Tibial artery (tissue), 4 donors: Measurements from ENCODE around the gene GLP1R.
A peak's percentile ranks its signal among the peaks of the same experiment; 100 is the strongest.

Experiments
- DNase-seq, 2 donors: peaks; one replicate each; pipeline ENCODE4 v3.0.0-alpha.2; 2019
- H3K27ac ChIP-seq, 2 donors: fragments of 200-600 bp; sonication (generic) in 1 of 2; 1 replicate in 1 of 2; 2 replicates in 1 of 2; pipeline ENCODE4 v1.5.1; 2018 to 2019; ENCODE audit warnings: mild to moderate bottlenecking in 1 of 2
- H3K27me3 ChIP-seq, 2 donors: fragments of 200-600 bp; sonication (generic) in 1 of 2; one replicate each; pipeline versions ENCODE4 v1.5.1 to v1.6.0; 2016 to 2019
- H3K36me3 ChIP-seq, 3 donors: fragments of 200-600 bp; sonication (generic) in 2 of 3; one replicate each; pipeline ENCODE4 v1.5.1; 2016 to 2019; ENCODE audit warnings: mild to moderate bottlenecking in 2 of 3
- H3K4me1 ChIP-seq, 4 donors: fragments of 200-600 bp; sonication (generic) in 2 of 4; 1 replicate in 3 of 4; 2 replicates in 1 of 4; pipeline ENCODE4 v1.5.1; 2016 to 2019
- H3K4me3 ChIP-seq, 2 donors: fragments of 200-600 bp; sonication (generic) in 1 of 2; 1 replicate in 1 of 2; 2 replicates in 1 of 2; pipeline ENCODE4 v1.5.1; 2018 to 2019; ENCODE audit warnings: mild to moderate bottlenecking in 2 of 2
- H3K9me3 ChIP-seq, 3 donors: fragments of 200-600 bp; sonication (generic) in 1 of 3; one replicate each; pipeline ENCODE4 v1.5.1; 2016 to 2019
- intact Hi-C: fragments of 100-400 bp; cut with DNase I; formaldehyde crosslinking; loops from one replicate; pipeline ENCODE4 v1.15.0; 2023; ENCODE audit warnings: low total_unique reads
- TF ChIP-seq, protein P1 (sequence below), 2 experiments: fragments of 200-600 bp in 1 of 2; fragments of 450-650 bp in 1 of 2; IDR thresholded peaks; one replicate each; pipeline ENCODE4 v1.5.1; 2017 to 2019; ENCODE audit warnings: antibody characterized with exemption in 2 of 2, mild to moderate bottlenecking in 1 of 2, moderate library complexity in 1 of 2

Gene GLP1R

GRCh38 chr6:39053016-39053624 lies 4.5 kb downstream of the GLP1R start:
- H3K36me3 ChIP-seq, result no peaks in the 10 kb centered on the region
- H3K4me3 ChIP-seq, result no peak overlapping the region
- intact Hi-C loops, result no loop called here
- peak in 1 of 2 donors; percentile 38 for DNase-seq
- H3K27ac ChIP-seq, result no peak overlapping the region
- H3K27me3 ChIP-seq, result peaks cover 0 to 46% of the 10 kb centered on the region in 2 donors
- peaks cover 0 to 13% (median 11%) of the 10 kb centered on the region in 4 donors for H3K4me1 ChIP-seq
- no peaks in the 10 kb centered on the region for H3K9me3 ChIP-seq
- TF ChIP-seq, protein P1, sequence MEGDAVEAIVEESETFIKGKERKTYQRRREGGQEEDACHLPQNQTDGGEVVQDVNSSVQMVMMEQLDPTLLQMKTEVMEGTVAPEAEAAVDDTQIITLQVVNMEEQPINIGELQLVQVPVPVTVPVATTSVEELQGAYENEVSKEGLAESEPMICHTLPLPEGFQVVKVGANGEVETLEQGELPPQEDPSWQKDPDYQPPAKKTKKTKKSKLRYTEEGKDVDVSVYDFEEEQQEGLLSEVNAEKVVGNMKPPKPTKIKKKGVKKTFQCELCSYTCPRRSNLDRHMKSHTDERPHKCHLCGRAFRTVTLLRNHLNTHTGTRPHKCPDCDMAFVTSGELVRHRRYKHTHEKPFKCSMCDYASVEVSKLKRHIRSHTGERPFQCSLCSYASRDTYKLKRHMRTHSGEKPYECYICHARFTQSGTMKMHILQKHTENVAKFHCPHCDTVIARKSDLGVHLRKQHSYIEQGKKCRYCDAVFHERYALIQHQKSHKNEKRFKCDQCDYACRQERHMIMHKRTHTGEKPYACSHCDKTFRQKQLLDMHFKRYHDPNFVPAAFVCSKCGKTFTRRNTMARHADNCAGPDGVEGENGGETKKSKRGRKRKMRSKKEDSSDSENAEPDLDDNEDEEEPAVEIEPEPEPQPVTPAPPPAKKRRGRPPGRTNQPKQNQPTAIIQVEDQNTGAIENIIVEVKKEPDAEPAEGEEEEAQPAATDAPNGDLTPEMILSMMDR (IDR thresholded peaks at IDR 0.05), result no peak

DNA sequence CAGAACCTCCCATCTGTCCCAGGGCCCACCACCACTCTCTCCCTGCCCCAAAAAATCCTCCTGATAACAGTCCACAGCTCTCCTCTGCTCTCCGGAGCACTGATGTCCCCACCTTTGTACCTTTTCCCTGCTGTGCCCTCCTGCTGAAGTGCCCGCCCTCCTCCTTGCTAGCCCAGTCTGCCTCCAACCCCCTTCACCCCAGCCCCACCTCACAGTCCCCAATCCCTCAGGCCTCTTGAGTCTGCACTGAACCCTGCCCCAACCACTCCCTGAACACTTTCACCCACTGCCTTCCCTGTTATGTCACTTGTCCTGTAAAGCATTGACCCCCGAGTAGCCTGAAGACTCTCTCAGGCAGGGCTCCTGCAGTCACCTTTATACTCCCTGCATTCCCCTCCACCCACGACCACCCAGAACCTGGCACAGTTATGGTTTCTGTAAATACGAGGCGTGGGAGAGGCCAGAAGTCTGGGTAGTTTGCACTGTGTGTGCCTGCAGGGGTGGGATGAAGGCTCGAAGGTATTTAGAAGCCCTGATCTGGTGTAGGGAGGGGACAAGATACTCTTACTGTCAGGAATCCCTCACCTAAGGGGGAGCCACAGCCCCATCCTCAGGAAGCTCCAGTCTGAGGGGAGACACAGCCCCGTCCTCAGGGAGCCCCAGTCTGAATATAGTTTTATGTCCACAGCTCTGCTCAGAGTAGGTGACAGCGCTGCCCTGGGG lies 5.4 kb downstream of the GLP1R start:
- intact Hi-C loops, result no loop called here
- no peak overlapping the region for H3K27ac ChIP-seq
- DNase-seq, result peak in 1 of 2 donors; percentile 48

DNA sequence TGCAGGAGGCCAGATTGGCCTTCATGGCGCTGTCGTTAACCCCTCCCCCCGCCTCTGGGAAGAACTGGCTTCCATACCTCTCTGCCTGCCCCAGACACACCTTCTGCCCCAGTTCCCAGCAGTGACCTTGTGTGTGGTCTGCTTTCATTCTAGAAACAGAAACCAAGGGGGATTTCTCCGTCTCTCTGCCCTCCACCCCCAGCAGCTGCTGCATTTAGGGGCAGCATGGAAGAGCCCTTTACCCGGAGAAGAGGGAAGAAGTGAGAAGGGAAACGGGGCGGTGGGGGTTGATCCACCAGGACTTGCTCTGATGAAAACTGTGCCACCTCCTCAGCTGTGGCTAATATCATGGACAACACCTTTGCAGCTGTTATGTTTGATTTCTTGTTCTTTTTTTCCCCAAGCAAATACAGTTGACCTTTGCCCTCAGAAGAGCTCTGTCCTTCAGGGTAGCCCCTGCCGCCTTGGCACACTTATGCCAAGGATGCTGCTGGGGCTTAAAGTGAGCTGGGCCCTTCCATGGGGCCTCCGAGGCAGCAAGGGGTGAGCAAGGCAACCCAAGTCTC lies 6.1 kb downstream of the GLP1R start:
- H3K27me3 ChIP-seq, result peaks cover 0 to 42% of the 10 kb centered on the region in 2 donors
- H3K36me3 ChIP-seq, result no peaks in the 10 kb centered on the region
- H3K9me3 ChIP-seq, result no peaks in the 10 kb centered on the region
- DNase-seq, result peak in 1 of 2 donors; percentile 42
- H3K4me3 ChIP-seq, result no peak overlapping the region
- no peaks in the 10 kb centered on the region for H3K4me1 ChIP-seq
- H3K27ac ChIP-seq, result no peak overlapping the region
- intact Hi-C loops, result no loop called here
- TF ChIP-seq, protein P1 (IDR thresholded peaks at IDR 0.05), result no peak

More for the DNA sequence above, 5.4 kb downstream of the GLP1R start:
- Histone ChIP-seq H3K36me3 (no peaks in the 10 kb centered on the region), H3K4me3 (no peak overlapping the region), H3K9me3 (no peaks in the 10 kb centered on the region), H3K4me1 (peaks cover 0 to 4% (median 2%) of the 10 kb centered on the region in 4 donors), H3K27me3 (peaks cover 0 to 43% of the 10 kb centered on the region in 2 donors)
- TF ChIP-seq, protein P1 (IDR thresholded peaks at IDR 0.05), result no peak

DNA sequence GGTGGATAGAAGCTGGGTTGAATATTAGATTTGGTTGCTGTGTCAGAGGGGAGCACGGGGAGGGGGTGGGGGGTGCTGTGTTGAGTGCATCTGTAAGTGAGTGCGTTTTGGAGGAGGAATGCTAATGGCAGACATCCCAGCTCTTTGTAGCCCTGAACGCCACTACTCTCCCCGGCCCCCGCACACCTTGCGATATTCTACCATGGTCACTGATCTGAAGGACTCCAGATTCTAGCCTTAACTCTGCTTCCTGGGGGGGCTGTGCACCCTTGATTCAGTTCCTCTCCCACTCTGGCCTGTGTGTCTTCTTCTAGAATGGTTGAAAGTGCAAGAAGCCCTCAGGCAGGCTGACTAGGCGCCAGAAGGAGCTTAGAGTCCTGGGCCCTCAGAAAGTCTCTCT lies 7.1 kb downstream of the GLP1R start:
- no peaks in the 10 kb centered on the region for H3K9me3 ChIP-seq
- TF ChIP-seq, protein P1 (IDR thresholded peaks at IDR 0.05), result no peak
- no peaks in the 10 kb centered on the region for H3K4me1 ChIP-seq
- DNase-seq, result peak in 1 of 2 donors; percentile 27
- H3K36me3 ChIP-seq, result no peaks in the 10 kb centered on the region
- intact Hi-C loops, result no loop called here
- H3K4me3 ChIP-seq, result no peak overlapping the region
- H3K27me3 ChIP-seq, result peaks cover 0 to 35% of the 10 kb centered on the region in 2 donors
- no peak overlapping the region for H3K27ac ChIP-seq

DNA sequence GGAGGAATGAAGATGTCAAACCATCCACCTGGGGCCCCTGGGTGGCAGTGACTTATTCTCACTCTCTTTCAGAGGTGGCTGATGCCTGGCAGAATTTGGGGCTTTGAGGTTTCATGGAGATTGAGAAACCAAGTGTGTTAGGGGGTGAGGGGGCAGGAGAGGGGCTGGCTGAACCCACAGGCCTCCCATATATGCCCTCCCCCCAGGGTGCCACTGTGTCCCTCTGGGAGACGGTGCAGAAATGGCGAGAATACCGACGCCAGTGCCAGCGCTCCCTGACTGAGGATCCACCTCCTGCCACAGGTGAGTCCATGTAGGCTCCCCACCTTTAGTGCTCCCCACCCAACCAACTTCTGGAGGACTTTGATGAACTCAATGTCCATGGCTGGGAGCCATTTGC lies 7.6 kb downstream of the GLP1R start:
- DNase-seq, result peak in 1 of 2 donors; percentile 39
- no peaks in the 10 kb centered on the region for H3K4me1 ChIP-seq
- H3K27ac ChIP-seq, result no peak overlapping the region
- TF ChIP-seq, protein P1 (IDR thresholded peaks at IDR 0.05), result no peak
- intact Hi-C loops, result no loop called here
- H3K9me3 ChIP-seq, result no peaks in the 10 kb centered on the region
- no peaks in the 10 kb centered on the region for H3K36me3 ChIP-seq
- no peak overlapping the region for H3K4me3 ChIP-seq
- peaks cover 0 to 35% of the 10 kb centered on the region in 2 donors for H3K27me3 ChIP-seq
